ENCODE measurements around the gene VAV2.
A peak's percentile ranks its signal among the peaks of the same experiment; 100 is the strongest.

The VAV2 gene

GRCh38 chr9:133782157-133783130 lies 209.7 kb downstream of the VAV2 start:
- peak; percentile 88 for DNase-seq (ENCODE audit: low spot score)

DNA sequence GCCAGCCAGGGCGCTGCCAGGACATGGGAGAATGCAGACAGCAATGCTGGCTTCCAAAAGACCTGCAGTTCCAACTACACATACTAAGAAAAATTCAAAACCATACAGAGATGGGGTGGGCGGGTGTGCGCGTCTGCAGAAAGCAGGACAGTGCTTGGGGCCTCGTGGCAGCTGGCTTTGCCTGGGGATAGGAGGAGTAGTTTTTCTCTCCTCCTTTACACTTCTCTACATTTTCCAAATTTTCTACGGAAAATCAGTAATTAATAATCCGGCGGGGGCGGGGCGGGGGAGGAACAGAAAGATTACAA lies 210.3 kb downstream of the VAV2 start:
- DNase-seq (ENCODE audit: low spot score): no peak

DNA sequence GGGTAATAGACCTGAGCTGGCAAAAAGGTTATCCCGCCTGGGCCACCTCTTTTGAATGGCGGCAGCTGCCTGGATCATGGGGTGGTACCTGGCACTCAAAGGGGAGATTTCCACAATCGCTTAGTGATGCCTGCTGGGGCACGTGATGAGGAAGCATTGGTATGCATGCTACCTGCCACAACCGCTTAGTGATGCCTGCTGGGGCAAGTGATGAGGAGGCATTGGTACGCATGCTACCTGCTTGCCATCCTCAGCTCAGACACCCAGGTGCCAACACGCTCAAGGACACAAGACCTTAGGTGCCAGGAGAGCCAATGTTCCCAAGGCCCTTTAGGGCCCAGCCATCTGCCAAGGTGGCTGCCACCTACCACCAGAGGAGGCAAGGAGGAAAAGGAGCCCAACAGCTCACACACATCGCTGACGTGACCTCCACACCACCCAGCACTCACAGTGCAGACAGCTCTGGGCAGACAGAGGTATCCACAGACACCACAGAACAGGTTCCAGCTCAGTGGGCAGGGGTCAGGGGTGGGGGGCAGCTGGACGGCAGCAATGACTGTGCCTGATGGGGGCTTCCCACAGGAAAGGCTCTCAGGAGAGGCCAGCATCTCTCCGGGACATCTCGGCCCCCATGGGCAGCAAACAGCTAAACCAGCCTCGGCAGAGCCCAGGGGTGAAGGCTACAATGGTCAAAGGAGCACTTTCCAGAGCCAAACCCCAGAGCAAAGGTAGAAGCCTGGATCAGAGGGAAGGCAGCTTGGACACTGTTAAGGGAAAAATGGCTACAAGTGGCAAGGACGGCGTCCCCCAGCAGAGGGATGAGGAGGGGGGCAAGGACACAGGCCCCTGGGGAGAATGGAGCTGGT lies 210.9 kb downstream of the VAV2 start:
- no peak for DNase-seq (ENCODE audit: low spot score)

DNA sequence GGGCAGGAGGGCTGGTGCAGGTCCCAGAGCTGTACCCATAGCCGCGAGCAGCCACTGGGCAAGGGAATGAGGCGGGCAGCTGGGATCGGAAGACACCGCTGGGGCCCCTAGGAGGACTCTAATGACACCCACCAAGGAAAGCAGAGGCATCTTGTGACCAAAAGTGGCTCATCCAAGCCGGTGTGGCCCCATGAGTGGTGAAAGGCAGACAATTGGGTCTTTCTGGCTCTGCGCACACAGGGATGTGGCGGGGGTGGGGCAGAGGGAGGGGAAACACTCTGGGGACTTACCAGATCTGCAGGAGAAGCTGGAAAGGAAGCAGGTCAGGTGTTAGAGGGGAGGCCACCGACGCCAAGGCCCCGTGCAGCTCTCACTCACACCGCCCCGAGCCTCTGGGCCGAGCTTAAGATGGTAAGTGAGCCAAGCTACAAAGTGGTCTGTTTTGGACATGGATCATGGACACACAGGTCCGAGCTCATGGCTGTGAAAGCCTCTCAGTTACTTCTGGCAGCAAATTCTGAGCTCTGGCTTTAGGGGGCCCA lies 211.6 kb downstream of the VAV2 start:
- no peak for DNase-seq (ENCODE audit: low spot score)

DNA sequence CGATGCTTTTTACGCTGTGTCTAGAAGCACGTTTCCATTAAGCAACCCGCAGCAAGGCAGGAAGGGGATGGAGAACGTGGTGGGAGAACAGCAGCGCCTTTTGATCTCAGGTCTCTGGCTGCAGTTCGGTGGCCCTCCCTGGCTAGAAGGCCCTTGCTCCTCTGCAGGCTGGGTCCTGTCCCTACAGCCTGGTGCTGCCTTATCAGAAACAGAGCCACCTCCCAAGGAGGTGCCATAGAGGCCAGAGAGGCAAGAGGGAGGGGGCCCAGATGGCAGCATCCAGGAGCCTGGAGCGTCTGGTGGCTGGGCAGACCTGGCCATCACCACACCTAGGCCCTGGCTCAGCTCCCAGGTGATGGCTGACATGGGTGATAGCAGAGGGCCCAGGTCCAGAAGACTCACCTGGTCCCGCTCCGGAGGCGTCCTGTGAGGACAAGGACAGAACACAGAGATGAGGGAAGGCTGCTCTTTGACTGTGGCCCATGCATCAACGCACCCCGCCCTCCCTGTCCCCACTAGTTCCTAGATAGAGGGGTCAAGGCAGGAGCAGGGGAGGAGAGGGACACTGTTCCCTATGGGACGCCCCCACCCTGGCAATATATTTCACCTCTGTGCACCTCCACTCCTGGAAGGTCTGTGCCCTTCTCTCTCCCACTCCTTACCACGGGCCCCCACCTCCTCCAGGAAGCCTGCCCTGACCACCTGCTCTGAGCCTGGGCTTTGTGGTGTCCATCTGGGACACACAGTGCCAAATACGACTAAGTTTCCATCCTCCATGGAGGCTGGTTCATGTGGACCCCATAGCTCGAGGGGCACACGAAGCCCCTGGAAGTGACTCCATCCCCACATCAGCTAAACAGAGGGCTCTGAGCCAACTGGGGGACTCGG lies 212.4 kb downstream of the VAV2 start:
- no peak for DNase-seq (ENCODE audit: low spot score)

- DNase-seq (ENCODE audit: low spot score): no peak
These were observed 213.0 kb downstream of the VAV2 start for GRCh38 chr9:133779081-133779480.

- no peak for DNase-seq (ENCODE audit: low spot score)
These were observed 213.6 kb downstream of the VAV2 start for GRCh38 chr9:133778336-133779013.

DNA sequence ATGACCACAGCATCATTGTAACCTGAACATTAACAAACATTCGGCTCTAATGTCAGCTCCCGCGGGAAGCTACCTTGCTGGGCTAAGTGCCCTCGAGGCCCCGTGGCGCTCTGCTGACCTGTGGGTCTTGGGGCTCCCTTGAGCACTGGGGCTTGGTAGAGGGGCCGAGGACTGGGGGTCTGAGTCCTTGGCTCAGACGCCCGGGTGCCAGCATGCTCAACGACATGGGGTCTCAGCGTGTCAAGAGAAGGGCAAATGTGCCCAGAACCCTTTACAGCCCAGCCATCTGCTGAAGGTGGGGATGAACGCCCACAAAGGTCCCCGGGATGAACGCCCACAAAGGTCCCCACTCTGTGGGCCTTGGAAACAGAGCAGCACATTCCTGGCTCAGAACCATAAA lies 214.3 kb downstream of the VAV2 start:
- no peak for DNase-seq (ENCODE audit: low spot score)

DNA sequence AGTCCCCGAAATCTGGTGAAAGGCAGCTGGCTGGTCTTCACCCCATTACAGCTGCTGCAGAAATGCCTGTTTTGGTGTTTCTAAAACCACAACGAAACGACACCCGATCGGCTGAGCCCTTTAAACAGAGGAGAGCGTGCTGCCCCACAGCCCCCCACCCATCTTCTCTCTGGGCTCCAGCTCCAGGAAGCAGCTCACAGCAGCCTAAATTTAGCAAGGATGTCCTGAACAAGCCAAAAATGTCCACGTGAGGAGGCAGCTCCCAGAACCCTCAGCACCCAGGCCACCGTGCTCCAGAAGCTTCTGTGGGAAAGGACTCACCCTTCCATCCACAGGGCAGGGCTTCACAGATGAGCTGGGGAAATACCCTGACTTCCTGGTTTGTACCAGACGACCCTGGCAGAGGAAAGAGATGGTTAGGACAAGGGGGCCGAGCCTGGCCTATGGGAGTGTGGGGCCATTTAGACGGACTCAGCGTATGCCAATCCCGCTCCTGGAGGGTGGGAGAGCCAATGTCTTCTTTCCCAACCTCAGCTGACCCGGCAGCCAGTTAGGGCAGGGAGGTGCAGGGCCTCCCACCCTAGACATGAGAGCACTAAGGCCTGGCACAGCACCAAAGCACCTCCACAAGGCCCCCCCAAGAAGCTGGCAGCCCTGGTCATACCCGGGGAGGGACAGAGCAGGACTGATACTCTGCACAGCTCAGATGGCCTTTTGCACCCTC lies 214.9 kb downstream of the VAV2 start:
- DNase-seq (ENCODE audit: low spot score): no peak

DNA sequence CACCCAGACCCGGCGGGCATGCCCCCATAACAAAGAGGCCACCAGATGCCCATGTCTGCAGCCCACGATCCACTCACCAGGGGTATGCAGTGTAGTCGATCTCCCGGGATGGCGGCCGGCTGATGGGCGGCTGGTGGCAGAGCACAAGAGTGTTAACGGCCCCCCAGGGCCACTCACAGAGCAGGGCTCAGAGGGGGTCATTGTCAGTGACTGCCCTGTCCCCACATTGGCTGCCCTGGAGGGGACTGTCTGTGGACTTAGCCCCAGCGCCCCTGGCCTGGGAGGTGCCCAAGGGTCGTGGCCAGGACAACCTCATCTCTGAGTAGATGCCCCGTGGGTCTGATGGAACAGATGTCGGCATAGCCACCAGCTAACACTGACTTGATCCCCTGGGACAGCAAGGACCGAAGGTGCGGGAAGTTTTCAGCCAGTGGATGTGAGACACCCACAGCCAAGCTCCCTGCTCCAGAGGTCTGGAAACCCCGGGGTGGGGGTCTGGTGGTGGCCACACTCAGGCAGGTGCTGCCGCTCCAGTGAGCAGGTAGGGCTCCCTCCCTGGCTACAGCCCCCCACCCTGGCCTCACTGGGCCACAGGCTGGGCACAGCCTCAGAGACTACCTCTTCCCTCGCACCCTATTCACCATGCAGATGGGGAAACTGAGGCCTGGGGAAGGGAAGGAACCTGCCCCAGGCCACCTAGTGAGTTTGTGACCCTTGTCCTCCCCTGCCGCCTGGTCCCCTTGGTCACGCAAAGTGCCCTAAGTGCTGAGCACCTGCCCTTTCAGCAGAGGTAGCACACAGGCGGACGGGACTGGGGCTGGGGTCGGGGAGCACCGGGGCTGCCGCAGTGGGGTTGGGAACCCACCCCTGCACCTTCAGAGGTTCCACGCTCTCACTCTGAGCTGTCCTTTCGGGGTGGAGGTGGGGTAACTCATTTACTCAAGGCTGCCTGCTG lies 215.9 kb downstream of the VAV2 start:
- no peak for DNase-seq (ENCODE audit: low spot score)

GRCh38 chr9:133775291-133775690 lies 216.8 kb downstream of the VAV2 start:
- DNase-seq (ENCODE audit: low spot score): no peak

DNA sequence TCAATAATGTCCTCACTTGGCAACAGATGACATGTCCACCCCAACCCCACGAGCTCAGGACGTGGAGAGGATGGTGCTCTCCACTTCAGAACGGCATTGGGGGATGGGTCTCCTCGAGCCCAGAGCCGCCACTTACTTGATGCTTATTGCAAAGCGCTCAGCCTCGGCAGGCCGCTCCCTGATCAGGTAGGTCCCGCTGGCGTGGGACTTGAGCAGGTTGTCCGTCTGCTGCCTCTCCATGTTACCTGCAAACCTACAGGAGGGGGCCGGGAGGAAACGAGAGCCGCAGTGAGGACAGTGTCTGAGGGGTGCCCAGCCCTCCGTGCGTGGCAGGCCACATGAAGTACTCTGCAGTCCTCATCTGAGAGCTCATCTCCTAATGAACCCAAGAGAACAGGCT lies 217.3 kb downstream of the VAV2 start:
- no peak for DNase-seq (ENCODE audit: low spot score)

DNA sequence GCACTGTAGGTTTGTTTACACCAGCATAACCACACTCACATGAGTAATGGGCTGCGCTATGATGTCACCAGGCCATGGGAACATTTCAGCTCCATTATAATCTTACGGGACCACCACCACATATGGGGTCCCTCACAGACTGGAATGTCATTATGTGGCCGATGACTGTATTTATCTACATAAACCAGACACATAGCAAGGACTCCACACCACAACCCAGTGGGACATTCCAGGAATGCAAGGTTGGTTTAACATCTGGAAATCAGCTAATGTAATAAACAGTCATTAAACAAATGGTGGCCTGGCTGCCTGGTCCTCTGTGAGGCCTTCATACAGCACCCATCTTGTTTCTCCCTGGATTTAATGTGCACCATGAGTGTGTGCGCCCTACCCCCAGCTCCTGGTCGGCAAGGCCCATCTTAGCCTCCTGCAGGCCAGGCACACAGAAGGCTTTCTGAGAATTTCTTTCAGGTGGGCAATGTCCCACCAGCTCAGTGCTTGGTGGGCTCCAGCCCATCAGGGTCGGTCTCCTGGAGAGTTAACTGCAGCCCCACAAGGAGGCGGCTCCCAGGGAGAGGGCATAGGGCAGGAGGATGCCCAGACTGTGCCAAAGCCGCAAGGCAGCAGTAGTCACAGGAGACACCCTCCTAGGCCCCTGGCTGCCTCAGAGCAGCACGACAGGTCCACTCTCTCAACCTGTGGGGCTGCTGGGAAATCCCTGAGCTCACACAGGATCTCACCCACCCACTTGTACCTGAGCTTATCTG lies 218.1 kb downstream of the VAV2 start:
- DNase-seq (ENCODE audit: low spot score): no peak

DNA sequence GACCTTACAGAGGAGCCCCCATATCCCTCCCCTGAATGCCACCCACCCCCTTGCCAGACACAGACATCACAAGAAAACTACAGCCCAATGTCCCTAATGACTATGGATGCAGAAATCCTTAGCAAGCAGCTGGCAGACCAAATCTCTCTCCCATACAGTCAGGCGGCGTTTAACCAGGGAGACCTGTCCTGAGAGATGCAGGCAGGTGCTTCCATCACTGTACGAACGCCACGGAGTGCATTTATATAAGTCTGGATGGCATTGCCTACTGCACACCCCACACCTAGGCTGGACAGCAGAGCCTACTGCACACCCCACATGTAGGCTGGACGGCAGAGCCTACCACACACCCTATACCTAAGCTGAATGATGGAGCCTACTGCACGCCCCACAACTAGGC lies 219.5 kb downstream of the VAV2 start:
- no peak for DNase-seq (ENCODE audit: low spot score)

- no peak for DNase-seq (ENCODE audit: low spot score)
These were observed 220.3 kb downstream of the VAV2 start for GRCh38 chr9:133771486-133772482.

DNA sequence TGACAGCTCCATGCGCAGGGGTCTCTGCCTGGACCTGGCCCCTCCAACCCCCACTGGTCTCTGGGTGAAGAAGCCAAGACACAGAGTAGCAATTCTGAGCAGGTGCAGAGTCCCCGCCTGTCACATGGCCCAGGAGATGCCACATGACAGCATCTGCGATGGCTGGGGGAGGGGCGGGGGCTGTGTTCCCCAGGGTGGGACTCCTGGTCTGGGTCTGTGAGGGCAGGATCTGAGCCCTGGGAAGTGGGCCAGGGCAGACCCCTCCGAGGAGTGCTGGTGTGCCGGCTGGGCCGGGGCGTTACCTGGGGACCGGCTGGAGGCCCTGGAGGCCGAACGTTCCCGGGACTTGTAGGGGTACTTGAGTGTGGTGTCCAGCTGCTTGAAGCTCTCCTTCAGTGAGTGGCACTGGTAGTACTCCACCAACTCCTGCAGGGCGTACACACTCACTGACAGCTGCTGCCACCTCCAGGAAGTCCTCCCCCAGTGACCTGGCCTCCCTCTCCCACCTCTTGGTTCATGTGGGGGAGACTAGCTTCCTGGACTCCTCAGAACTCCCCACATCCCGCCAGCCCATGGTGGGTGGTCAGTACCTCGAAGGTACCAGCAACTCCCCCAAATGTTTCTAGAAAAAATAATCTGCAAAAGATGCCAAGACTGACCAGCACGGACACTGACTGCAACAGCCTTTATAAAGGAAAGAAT lies 221.9 kb downstream of the VAV2 start:
- DNase-seq (ENCODE audit: low spot score): no peak

Measured in AG08396 (cell line).